Thyroid gland (tissue), 4 donors: ENCODE results near the gene GLB1L. TPM values are rescaled to one million over a fixed set of nuclear protein-coding genes. Genes with fewer than 3 reads are reported as not detected.

ENCODE experiments used
- DNase-seq, 2 donors: peaks; one replicate each; pipeline ENCODE4 v3.0.0-alpha.2; 2019
- H3K27ac ChIP-seq, 3 donors: fragments of 200-600 bp; sonication (generic); 1 replicate in 2 of 3; 2 replicates in 1 of 3; pipeline ENCODE4 v1.5.1; 2016 to 2019; ENCODE audit warnings: mild to moderate bottlenecking in 1 of 3, moderate library complexity in 1 of 3
- H3K27me3 ChIP-seq: fragments of 200-600 bp; sonication (generic); one replicate; pipeline ENCODE4 v1.5.1; 2019
- H3K36me3 ChIP-seq, 2 donors: fragments of 200-600 bp; sonication (generic); one replicate each; pipeline ENCODE4 v1.5.1; 2016 to 2019
- H3K4me1 ChIP-seq, 2 donors: fragments of 200-600 bp; sonication (generic); one replicate each; pipeline ENCODE4 v1.5.1; 2017 to 2019
- H3K4me3 ChIP-seq, 3 donors: fragments of 200-600 bp; sonication (generic); replicated peaks in 1 of 3; 1 replicate in 2 of 3; 2 replicates in 1 of 3; pipeline ENCODE4 v1.5.1; 2016; ENCODE audit warnings: mild to moderate bottlenecking in 1 of 3
- H3K9me3 ChIP-seq: fragments of 200-600 bp; sonication (generic); one replicate; pipeline ENCODE4 v1.5.1; 2017
- POLR2A ChIP-seq, 2 donors: fragments of 450-650 bp; IDR thresholded peaks; one replicate each; pipeline ENCODE4 v1.6.1; 2017; ENCODE audit warnings: antibody characterized with exemption in 2 of 2, mild to moderate bottlenecking in 2 of 2, moderate library complexity in 1 of 2
- WGBS, 2 donors: methylation state at CpG; one replicate each; pipeline ENCODE4 v1.1.5; 2017; 5-methylcytosine and 5-hydroxymethylcytosine counted together
- intact Hi-C: fragments of 100-400 bp; cut with DNase I; formaldehyde crosslinking; loops from one replicate; pipeline ENCODE4 v1.15.1; 2023
- total RNA-seq, 4 donors: library from RNA; depleted of rRNA; stranded (reverse); fragments of >200 nt; gene quantifications; one replicate each; pipeline ENCODE4 v1.2.3, GENCODE V29; 2016
- TF ChIP-seq, protein P1 (sequence below), 6 experiments: fragments of 200-600 bp in 3 of 6; fragments of 450-650 bp in 3 of 6; sonication (generic) in 3 of 6; IDR thresholded peaks; one replicate each; pipeline ENCODE4 v1.5.1; 2016 to 2019; ENCODE audit warnings: antibody characterized with exemption in 6 of 6, mild to moderate bottlenecking in 2 of 6, inconsistent platforms in 1 of 6, moderate library complexity in 1 of 6

GLB1L gene
- total RNA-seq, 4 donors from 2014 or later, result 12.9 to 24.6 (median 14.9) TPM

DNA sequence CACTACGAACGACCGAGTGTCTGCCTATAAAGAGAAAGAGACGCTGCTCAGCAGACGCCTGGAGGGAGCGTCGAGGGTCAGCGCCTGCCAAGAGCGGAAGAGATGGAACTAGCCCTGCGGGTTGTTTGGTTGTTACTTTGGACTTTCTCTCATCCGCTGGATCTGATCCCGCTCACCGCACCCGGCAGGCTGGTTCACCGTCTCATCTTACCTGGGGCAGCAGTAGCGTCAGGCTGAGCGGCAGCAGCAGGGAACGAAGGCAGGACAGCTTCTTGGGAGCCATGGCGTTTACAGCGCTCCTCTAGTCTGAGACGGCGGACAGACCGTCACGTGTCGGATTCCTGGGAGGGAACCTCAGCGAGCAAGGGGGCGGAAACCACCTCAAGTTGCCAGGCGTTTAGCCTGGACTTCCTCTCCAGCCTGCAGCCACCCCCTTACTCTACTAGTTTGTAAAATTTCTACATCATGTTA lies 1.9 kb downstream of the GLB1L start:
- H3K36me3 ChIP-seq, result peaks cover 0 to 4% of the 10 kb centered on the region in 2 donors
- peaks cover 5 to 29% of the 10 kb centered on the region in 2 donors for H3K4me1 ChIP-seq
- DNase-seq, result no peak
- intact Hi-C loops, result no loop called here
- TF ChIP-seq, protein P1, sequence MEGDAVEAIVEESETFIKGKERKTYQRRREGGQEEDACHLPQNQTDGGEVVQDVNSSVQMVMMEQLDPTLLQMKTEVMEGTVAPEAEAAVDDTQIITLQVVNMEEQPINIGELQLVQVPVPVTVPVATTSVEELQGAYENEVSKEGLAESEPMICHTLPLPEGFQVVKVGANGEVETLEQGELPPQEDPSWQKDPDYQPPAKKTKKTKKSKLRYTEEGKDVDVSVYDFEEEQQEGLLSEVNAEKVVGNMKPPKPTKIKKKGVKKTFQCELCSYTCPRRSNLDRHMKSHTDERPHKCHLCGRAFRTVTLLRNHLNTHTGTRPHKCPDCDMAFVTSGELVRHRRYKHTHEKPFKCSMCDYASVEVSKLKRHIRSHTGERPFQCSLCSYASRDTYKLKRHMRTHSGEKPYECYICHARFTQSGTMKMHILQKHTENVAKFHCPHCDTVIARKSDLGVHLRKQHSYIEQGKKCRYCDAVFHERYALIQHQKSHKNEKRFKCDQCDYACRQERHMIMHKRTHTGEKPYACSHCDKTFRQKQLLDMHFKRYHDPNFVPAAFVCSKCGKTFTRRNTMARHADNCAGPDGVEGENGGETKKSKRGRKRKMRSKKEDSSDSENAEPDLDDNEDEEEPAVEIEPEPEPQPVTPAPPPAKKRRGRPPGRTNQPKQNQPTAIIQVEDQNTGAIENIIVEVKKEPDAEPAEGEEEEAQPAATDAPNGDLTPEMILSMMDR (IDR thresholded peaks at IDR 0.05), result no peak
- TF ChIP-seq POLR2A (IDR thresholded peaks at IDR 0.05), result no peak
- WGBS, 2 donors, result 36 to 43% methylated on average over 14 to 28 of the region's 28 CpGs
- no peak overlapping the region for H3K4me3 ChIP-seq
- H3K27ac ChIP-seq, result no peak overlapping the region
- H3K27me3 ChIP-seq, result no peaks in the 10 kb centered on the region
- H3K9me3 ChIP-seq, result no peaks in the 10 kb centered on the region

DNA sequence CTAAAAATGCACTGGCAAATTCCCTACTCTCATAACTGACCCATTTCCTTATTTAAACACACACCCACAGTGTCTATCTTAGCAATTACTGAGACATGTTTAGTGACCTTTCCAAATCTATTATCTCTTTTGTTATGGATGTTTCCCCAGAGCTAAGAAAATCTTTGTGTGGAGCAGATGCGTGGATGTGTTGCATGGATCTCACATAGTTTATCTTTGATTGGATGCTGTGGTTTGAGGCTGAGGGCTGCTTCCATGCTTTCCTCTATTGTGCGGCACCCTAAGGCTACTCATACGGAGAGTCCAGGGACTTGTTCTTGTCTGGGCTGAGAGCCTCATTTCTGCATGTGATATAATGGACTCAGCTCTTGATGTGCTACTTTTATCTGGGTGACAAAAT lies 10.9 kb downstream of the GLB1L start:
- intact Hi-C loops, result no loop called here

DNA sequence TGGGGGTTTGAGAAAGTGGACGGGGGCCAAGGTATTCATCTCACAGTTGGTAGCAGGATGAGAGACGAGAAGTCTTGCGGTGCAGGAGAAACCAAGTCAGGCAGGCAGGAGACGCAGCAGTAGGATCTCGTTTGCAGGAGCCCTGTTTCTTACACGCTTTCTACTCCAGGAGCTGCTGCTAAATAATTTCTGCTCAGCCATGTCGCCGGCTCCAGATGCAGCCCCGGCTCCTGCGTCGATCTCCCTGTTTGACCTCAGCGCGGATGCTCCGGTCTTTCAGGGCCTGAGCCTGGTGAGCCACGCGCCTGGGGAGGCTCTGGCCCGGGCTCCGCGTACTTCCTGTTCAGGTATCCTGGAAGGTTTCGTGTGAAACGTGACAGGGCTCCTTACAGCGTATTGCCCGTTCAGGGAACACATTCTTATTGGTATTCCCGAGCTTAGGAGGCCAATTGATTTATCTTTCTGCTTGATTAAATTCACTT lies 15.1 kb downstream of the GLB1L start:
- Histone ChIP-seq H3K4me3 (peak overlapping the region; percentile 23 to 75 (median 70)), H3K9me3 (no peaks in the 10 kb centered on the region), H3K36me3 (peaks cover 42% of the 10 kb centered on the region in 2 donors), H3K27ac (peak overlapping the region; percentile 52 to 88 (median 70)), H3K4me1 (peaks cover 24% of the 10 kb centered on the region in 2 donors), H3K27me3 (no peaks in the 10 kb centered on the region)
- intact Hi-C loops, result no loop called here
- TF ChIP-seq, protein P1 (IDR thresholded peaks at IDR 0.05), result peak in 1 of 6 experiments; percentile 5
- no peak for TF ChIP-seq POLR2A (IDR thresholded peaks at IDR 0.05)
- DNase-seq, result peak; percentile 55 to 61
- WGBS, 2 donors, result 0 to 1% methylated on average over 17 to 20 of the region's 24 CpGs

More for the DNA sequence above, 10.9 kb downstream of the GLB1L start:
- 91 to 94% methylated on average over 3 of the region's 3 CpGs for WGBS, 2 donors
- no peak for DNase-seq
- Histone ChIP-seq H3K27me3 (no peaks in the 10 kb centered on the region), H3K27ac (no peak overlapping the region), H3K36me3 (peaks cover 54 to 65% of the 10 kb centered on the region in 2 donors), H3K4me3 (no peak overlapping the region), H3K9me3 (no peaks in the 10 kb centered on the region), H3K4me1 (peaks cover 10 to 12% of the 10 kb centered on the region in 2 donors)
- TF ChIP-seq, protein P1 (IDR thresholded peaks at IDR 0.05), result no peak
- no peak for TF ChIP-seq POLR2A (IDR thresholded peaks at IDR 0.05)

DNA sequence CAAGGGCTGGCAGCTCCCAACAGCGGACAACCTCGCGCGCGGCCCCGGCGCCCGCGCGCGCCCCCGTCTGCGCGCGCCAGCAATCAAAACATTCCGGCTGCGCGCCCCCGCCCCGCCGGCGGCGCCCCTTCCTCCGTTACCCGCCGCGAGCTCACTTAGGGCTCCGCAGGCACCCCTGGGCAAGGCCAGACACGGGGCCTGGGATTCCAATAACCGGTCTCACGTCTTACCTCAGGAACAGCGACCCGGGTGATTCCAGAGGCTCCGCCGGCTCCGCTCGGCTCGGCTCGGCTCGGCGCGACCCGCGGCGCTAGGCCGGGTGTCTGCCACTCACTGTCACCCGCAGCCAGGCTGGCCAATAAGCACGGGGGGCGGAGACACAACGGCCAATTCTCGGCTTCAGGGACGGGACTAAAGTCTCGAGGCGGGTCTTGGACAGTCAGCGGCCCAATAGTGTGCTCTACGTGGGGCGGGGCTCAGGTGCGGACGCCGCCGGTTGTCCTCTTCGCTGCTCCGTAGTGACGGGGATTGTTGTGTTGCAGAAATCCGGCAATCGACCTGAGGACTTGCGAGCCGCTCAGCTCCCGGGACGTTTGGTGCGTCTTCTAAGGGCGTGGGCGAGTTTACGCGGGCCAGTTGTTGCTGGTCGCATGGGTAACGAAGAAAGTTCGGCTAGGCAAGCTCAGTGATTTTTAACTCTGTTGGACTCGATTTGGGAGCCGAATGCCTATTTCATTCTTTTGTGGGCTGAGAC lies 15.8 kb downstream of the GLB1L start, which contains the start of the genes ANKZF1 and ATG9A:
ANKZF1 (plus strand) TSS at position 502 of the 754 bp plus-strand sequence. CDS start 452 bp downstream, outside the sequence.
ATG9A (minus strand) TSS at position 332 of the 754 bp plus-strand sequence. CDS start 1,612 bp downstream, outside the sequence.
- WGBS, 2 donors, result 0 to 2% methylated on average over 26 to 32 of the region's 80 CpGs
- peak; percentile 100 for DNase-seq
- Histone ChIP-seq H3K4me3 (peak within 1 kb of the TSS; percentile 70 to 81 (median 75)), H3K9me3 (no peaks in the 10 kb centered on the region), H3K36me3 (peaks cover 42% of the 10 kb centered on the region in 2 donors), H3K27ac (peak within 1 kb of the TSS; percentile 86 to 92 (median 88)), H3K27me3 (no peaks in the 10 kb centered on the region), H3K4me1 (peaks cover 24% of the 10 kb centered on the region in 2 donors)
- TF ChIP-seq, protein P1 (IDR thresholded peaks at IDR 0.05), result peak in 1 of 6 experiments; percentile 11
- peak; percentile 58 to 91 for TF ChIP-seq POLR2A (IDR thresholded peaks at IDR 0.05)
- intact Hi-C loops, result no loop called here
